Measurements from ENCODE around the gene YPEL1.
"Not testable (repeated sequence)": the region's sequence is repeated elsewhere in the genome, so short reads cannot be mapped to it uniquely, and the experiment has no call there.

YPEL1 gene

DNA sequence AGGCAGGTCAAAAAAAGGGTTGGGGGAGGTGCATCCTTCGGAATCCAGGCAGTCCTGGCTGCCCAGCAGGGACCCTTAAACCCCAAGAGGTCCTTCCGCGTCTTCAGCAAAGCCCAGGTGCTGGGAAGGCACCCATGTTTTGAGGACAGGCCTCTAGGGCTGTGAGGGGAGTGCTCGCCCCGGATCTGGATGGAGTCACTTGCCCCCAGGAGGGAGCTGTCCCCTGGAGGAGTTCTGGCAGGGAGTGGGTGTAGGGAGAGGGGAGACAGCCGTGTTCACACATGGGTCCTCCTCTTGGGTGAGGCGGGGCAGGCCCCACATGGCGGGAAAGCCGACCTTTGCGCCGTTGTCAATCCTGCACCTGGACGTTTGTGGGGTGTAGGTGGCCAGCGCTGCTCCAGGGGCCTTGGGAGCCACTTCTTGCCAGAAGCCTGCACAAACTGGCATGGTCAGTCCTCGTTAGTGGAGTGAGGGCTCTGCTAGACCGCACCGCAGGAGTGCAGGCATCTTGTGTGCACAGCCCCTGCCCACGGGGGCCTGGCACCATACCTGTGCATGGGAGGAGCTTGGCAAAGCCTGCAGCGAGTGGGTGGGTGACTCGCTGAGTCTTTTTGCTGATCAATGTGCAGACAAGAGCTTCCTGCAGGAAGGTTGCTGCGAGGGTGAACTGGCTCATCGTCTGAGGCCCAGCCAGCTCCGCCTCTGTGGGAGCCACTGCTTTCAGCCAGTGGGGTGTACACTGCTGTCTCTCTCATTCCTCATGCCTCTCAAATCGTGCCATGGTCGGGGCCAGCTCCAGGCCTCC lies 53.8 kb downstream of the YPEL1 start:
- DNase-seq: no peak

DNA sequence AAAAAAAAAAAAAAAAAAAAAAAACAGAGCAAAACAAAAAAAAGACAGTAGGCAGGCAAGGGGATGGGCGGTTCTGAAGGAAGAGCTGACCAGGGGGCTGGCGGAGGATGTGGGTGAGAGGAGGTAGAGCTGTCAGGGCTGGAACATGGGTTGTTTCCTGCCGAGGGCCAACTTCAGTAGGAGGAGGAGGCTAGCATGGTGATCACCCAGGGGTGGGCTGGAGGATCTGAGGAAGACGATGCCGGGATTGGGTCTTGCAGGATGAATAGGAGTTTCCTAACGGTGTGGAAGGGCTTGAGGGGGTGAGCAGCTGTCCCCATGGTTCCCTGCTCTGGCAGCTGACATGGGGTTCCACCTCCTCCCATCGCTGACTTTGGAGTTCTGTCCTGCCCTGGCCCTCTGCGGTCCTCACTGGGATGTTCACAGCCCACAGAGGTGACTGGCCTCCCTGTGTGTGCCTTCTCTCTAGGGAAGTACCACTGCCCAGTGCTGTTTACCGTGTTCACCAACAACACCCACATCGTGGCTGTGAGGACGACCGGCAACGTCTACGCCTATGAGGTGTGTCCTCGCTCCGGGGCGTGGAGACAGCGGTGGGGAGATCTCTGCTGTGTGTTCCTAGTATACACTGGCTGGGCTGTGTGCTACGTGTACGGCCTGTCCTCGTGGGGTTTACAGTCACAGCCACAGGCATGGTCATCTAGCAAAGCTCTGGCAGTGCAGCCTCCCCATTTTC lies 54.6 kb downstream of the YPEL1 start:
- no peak for DNase-seq

DNA sequence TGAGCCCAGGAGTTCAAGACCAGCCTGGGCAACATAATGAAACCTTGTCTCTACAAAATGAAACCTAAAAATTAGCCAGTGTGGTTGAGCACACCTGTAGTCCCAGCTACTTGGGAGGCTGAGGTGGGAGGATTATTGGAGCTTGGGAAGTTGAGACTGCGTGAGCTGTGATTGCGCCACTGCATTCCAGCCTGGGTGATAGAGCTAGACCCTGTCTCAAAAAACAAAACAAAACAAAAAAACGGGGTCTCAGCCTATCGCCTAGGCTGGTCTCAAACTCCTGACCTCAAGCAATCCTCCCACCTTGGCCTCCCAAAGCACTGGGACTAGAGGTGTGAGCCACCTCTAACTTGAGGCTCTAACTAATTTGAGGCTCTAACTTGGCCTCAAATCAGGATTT lies 56.2 kb downstream of the YPEL1 start:
- no peak for DNase-seq

DNA sequence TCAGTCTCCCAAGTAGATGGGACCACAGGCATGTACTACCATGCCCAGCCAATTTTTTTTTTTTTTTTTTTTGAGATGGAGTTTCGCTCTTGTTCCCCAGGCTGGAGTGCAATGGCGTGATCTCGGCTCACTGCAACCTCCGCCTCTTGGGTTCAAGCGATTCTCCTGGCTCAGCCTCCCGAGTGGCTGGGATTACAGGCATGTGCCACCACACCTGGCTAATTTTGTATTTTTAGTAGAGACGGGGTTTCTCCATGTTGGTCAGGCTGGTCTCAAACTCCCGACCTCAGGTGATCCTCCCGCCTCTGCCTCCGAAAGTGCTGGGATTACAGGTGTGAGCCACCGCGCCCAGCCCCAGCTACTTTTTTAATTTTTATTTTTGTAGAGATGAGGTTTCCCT lies 56.8 kb downstream of the YPEL1 start:
- not testable (repeated sequence) for DNase-seq

DNA sequence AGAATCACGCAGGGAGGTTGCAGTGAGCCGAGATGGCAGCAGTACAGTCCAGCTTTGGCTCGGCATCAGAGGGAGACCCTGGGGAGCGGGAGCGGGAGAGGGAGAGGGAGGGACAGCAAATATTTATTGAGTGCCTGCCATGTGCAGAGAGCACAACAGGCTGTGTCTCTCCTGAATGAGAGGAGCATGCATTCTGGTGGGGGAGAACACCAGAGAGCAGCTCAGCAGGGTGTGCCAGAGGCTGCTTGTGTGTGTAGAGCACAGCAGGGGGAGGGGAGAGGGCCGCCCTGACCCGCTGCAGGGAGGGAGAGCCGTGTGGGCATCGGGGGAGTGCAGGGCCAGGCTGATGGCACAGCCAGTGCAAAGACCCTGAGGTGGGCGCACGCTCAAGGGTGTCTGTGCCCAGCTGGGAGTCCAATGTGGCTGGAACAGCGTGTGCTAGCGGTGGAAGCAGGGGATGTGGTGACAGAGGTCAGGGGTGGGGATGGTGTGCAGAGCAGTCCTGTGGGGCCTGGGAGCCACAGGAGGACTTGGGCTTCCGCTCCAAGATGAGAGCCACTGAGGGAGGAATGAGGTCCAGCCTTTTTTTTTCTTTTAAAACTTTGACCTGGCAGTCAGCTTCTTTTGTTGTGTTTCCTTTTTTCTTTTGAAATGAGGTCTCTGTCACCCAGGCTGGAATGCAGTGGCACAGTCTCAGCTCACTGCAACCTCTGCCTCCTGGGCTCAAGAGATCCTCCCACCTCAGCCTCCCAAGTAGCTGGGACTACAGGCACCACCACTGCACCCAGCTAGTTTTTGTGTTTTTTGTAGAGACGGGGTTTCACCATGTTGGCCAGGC lies 57.8 kb downstream of the YPEL1 start:
- peak; percentile 43 for DNase-seq

DNA sequence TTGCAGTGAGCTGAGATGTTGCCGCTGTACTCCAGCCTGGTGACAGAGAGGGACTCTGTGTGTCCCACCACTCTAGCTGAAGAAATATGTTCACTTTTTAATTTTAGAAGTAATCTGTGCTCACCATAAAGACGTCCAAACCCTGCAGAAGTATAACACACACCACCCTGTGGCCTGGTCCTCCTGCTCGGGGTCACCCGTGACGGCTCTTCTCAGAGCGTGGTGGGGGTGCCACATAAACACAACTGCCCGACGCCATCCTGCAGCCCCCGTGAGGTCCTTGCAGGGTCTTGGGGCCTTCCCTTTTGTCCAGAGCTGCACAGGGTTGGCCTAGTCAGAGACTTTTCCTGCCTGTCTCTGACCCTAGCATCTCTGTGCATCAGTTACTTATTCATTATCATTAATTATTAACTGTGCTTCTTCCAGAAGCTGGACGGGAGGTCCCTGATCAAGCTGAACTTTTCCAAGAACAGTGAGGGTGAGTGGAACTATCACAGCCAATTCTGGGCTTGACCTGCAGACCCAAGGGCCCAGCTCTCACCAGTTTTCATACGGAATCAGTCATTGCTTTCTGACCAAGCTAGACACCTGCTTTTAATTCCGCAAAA lies 60.9 kb downstream of the YPEL1 start:
- no peak for DNase-seq

DNA sequence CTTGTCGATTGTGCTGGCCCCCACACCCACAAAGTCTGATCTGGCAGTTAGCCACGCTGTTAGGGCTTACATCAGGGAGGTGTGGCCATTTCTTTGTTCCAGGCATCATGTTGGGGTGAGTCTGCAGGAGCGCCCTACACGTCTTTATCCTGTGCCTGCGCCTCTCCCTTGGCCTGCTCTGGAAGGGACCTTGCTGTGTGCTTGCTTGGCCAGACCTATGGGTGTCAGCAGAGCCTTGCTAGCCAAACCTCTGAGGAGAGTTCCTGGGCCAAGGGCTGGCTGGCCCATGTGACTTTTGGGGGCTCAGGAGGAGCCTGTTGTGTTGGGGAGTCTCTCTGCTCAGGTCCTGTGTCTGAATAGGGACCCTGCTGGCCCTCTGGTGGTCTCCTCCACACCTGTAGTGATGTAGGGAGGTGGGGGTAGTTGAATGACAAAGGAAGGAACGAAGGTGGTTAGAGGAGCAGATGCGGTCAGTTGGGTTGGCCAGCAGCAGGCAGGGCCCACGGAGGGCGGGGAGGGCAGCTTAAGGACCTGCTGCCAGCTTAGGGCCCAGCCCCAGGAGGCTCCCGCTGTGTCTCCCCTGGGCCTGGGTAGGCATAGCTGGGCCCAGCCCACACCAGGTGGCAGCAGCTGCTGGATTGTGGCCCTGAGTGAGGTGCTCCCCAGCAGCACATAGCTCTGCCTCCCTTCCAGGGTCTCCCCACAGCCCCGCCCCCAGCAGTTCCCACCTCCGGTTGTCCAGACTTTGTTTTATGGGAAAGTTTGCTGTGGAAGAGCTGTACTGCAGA lies 61.9 kb downstream of the YPEL1 start:
- no peak for DNase-seq

DNA sequence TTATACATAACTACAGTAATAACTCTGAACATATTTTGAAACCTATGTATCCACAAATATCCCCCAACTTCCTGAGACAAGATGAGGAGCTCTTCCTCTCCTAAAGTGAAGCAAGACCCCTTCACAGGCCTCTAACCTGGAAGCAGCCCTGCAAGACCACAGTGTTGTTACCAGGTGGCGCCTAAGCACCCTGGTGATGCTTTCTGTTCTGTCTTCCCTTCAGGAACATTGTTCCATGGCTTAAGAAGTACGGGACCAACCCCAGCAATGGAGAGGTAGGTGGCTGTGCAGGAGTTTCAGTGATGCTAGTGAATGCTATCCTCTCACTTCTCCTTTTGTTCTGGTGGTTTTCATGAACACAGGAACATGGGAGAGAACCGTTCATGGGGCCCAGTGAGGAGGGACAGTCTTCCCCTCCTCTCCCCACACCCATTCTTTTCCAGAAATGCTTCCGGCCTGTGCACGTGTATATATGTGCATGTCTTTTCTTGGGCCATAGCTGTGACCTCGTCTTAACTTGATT lies 63.4 kb downstream of the YPEL1 start:
- no peak for DNase-seq

DNA sequence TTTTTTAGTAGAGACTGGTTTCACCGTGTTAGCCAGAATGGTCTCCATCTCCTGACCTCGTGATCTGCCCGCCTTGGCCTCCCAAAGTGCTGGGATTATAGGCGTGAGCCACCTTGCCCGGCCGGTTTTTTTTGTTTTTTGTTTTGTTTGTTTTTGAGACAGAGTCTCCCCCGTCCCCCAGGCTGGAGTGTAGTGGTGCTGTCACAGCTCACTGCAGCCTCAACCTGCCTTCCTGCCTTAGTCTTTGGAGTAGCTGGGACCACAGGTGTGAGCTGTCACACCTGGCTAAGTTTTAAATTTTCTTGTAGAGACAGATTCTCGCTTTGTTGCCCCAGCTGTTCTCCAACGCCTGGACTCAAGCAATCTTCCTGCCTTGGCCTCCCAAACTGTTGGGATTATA lies 66.6 kb downstream of the YPEL1 start:
- peak; percentile 59 for DNase-seq

DNA sequence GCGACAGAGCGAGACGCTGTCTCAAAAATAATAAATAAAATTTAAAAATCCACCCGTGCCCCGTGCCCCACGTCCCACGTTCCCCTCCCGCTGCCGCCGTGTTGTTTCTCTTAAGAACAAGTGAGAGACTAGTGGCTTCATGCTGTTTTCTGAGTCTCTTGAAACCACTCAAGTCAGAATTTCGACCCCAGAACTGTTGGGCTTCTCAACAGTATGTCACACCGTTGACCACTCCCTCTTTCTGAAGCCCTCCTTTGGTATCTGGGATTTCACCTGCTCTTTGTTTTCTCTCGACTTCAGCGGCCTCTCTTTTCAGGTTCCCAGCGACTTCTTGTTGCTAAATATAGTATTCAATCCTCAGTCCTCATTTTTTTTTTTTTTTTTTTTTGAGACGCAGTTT lies 68.8 kb downstream of the YPEL1 start:
- peak; percentile 8 for DNase-seq

DNA sequence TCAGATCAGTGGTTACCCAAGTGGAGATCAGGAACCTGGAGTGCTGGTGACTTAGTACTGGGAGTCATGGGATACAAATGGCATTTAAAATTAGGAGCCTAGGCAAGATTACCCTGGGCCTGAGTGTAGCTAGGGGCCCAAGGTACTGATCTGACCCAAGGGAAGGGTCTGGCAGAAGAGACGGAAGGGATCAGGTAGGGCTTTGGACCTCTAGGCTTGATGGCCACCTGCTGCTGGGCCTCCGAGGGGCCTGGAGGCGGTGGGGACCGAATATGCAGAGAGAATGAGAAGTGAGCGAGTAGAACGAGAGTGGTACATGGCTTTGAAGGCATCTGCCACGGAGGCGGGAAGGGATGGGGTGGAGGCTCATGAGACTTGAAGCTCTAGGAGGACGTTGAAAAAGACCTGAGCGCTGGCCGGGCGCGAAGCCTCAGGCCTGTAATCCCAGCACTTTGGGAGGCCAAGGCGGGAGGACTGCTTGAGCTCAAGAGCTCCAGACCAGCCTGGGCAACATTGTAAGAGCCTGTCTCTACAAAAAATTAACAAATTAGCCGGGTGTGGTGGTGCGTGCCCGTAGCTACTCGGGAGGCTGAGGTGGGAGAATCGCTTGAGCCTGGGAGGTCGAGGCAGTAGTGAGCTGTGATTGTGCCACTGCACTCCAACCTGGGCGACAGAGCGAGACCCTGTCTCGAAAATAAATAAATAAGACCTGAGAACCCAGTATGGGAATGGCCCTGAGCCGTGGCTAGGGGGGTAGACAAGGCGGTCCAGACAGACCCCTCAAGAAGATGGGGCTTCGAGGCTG lies 70.3 kb downstream of the YPEL1 start:
- no peak for DNase-seq

DNA sequence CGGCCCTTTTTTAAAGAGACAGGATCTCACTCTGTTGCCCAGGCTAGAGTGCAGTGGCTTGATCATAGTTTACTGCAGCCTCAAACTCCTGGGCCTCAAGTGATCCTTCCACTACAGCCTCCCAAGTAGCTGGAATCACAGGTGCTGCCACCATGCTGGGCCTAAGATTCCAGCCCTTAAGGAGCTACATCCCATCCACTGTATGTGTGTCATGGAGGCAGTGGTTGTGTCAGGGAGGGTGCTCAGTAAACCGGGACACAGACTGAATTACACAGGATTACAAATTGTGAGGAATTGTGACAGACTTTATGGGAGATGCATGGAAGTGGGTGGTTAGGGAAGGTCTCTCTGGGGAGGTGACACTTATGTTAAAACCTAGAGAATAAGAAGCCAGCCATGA lies 71.9 kb downstream of the YPEL1 start:
- no peak for DNase-seq

DNA sequence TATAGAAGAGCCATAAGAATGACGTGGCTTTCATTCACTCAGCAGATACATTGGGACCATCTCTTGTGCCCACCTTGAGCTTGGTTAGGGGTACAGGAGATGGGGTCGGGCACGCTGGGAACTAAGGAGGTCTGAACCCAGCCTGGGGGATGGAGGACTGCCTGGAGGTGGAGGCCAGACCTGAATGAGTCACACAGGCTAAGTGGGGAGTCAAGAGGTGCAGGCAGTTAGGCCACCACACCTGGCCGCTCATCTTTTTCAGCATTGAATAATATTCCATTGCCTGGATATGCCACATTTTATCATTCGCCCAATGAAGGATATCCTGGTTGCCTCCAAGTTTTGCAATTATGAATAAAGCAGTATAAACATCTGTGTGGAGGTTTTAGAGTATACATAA lies 73.6 kb downstream of the YPEL1 start:
- no peak for DNase-seq

DNA sequence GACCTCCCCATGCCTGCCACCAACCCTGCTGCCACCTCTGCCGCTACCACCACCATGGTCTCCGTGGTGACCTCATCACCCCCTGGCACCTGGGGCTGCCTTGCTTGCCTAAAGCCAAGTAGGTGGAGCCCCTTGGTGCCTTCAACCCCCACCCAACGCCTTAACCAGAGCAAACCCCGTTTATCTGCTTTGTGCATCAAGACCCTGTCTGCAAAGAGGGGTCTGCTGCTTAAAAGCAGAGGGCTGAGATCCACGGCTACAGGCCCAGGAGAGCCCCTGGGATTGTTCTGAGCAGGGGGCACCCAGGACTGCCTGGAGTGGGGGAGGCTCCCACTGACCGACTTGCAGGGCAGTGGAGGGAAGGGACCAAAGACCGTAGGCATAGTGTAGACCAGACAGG lies 74.7 kb downstream of the YPEL1 start:
- DNase-seq: no peak

DNA sequence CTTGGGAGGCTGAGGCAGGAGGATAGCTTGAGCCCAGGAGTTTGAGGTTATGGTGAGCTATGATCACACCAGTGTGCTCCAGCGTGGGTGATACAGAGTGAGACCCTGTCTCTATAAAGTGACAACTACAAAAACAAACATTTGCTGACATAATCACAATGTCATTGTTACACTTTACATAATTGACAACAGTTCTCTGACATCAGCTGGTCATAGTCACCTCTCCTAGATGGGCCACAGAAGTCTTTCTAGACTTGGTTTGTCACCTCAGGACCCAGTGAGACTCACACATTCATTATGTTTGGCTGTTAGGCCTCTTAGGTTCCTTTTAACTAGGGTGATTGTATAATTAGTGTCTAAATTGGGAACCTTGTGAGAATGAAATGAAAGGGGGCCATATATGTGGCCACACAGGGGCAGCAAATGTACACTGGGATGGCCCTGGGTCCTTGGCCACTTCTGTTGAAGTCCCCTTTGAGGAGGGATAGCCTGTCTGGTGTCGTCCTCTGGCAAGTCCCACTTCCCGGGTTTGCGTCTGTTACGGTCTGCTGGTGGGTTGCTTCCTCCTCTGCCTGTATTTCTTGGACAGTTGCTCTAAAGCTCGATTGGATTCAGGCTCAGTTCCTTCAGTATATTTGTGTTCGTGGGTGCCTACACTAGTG lies 75.6 kb downstream of the YPEL1 start:
- no peak for DNase-seq

DNA sequence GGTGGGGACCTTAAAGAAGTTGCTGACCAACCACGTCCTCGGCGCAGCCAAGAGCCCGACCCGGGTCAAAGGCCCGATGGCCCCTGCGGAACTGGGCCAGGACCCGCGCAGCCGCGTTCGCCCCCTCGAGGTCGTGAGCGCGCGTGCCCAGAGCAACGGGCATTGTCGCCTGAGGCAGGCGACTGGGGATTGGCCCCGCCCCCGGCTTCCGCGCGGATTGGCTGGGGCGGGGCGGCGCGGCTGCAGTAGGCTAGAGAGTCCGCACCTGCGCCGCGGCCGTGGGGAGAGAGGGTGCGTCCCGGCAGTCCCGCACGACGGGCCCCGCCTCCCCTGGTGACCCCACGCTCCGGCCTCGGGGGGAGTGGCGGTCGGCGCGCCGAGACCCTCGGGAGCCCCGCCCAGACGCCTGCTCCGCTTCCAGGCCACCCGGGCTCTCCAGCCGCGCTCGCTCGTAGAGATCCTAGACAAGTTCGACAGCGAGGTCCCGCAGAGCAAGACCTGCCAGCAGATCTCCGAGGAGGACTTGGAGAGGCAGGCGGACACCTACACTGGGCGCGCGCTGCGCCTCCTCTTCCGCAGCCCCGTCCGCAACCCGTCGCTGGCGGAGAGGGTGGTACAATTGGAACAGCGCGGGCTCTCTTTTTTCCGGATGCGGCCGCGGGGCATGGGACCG lies 78.1 kb downstream of the YPEL1 start:
- peak; percentile 75 for DNase-seq

DNA sequence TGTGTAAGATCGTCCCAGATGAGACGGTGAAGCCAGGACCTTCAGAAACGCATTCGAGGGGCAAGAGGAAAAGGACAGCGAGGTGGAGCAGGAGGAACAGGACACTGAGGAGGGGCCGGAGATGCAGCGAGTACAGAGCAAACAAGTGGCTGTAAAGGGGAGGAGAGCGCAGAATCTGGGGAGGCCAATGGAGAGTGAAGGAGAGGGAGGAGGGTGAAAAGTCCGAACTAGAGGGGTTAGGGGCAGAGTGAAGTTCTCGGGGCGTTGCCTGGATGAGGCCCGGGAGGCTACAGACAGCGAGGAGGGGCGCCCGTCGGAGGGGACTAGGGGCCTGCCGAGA lies 78.6 kb downstream of the YPEL1 start:
- DNase-seq: no peak

DNA sequence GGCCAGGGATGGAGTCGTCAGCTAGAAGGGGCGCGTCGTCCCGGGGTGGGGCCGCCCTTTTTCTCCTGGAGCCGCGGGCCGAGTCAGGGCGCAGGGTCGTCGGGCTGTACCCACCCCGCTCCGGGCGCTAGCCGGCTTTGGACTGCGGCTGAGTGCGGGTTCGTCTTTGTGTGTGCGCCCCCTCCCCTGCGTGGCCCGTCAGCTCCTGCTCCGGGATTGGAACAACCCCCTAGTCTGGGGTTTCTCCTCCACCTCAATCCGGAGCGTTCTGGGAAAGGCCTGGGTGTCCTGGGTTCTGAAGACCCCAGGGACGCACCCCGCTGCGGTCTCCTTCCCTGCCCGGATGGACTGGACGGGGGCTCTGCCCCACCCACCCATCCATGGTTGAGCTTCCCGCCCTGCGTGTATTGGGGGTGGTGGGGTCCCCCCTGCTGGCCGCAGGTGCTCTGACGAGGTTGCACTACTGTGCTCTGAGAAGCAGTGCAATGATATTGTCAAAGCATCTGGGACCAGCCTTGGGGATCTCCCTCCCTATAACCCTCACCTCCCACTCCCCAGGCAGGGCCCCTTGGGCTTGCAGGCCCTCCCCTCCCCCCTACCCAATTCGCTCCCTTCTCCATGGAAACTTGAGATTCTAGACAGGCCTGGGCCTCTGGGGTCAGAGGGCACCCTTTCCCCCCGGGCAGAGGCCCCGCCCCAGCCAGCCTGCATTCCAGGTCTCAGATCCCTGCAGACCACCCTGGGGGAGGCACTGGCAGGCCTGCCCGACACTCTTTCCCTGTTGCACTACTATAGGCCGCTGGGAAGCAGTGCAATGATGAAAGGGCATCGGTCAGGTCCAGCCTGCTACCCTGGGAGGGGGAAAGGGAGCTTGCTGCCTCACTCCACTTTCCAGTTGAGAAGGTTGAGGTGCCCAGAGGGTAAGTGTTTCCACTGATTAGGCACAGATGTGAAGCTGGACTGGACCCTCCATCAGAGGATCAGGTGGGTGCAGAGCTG lies 82.7 kb downstream of the YPEL1 start:
- no peak for DNase-seq

DNA sequence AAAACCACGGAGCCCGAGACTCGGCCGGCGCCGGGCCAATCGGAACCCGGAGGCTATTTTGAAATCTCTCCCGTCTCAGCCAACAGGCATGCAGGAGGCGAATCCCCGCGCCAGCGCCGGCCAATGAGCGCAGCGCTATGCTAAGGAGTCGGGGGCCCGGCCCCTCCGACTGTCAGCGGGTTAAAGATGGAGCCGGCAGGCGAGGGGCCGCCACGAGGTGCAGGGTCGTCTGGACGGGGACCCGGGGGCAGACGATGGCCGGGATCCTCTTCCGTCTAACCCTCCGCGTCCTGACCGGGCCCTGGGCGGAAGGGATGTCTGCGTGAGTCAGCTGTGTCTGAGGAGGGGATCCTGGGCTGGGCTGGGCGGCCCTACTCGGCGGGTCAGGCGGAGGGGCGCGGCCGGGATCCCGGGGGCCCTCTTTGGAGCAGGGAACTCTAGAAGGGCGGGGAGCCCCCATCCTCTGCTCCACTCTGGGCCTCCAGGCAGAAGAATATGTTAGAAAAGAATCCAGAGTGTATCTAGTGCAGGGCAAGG lies 83.5 kb downstream of the YPEL1 start:
- DNase-seq: peak; percentile 72
